ENCODE data around the gene DNM2. TPM values are rescaled to one million over a fixed set of nuclear protein-coding genes. Genes with fewer than 3 reads are reported as not detected.

The DNM2 gene
- total RNA-seq, 1 donor from 2014 or later: 129 TPM

- H3K27ac Mint-ChIP-seq (ENCODE audit: unreplicated experiment): peak overlapping the region; percentile 55
Measured at GRCh38 chr19:10758978-10759377, 41.1 kb downstream of the DNM2 start.

GRCh38 chr19:10760273-10760944, 42.5 kb downstream of the DNM2 start:
- H3K9ac ChIP-seq (ENCODE audit: low read length): no peak overlapping the region
- Mint-ChIP-seq H3K27ac (ENCODE audit: unreplicated experiment) (peak overlapping the region; percentile 69), H3K4me3 (ENCODE audit: unreplicated experiment) (peak overlapping the region; percentile 30), H3K4me1 (ENCODE audit: low read depth, unreplicated experiment) (peaks cover 6% of the 10 kb centered on the region), H3K36me3 (ENCODE audit: low read depth, unreplicated experiment) (peaks cover 29% of the 10 kb centered on the region), H3K9me3 (ENCODE audit: unreplicated experiment) (peaks cover 3% of the 10 kb centered on the region), H3K27me3 (ENCODE audit: low read depth, unreplicated experiment) (no peaks in the 10 kb centered on the region)
- DNase-seq (ENCODE audit: low read depth): peak; percentile 47
- H3K4me1 ChIP-seq (ENCODE audit: insufficient read depth, low read length): peaks cover 6% of the 10 kb centered on the region
- H3K4me2 ChIP-seq (ENCODE audit: low read length): peak overlapping the region; percentile 48
- no peak for FAIRE-seq
- H3K9me3 ChIP-seq (ENCODE audit: insufficient read depth, low read depth, low read length): no peaks in the 10 kb centered on the region
- TF ChIP-seq CTCF (IDR thresholded peaks at IDR 0.05; ENCODE audit: insufficient read depth, low read depth, low read length) (no peak), EZH2 (IDR thresholded peaks at IDR 0.05; ENCODE audit: insufficient read depth, low read length) (no peak)
- H4K20me1 ChIP-seq (ENCODE audit: insufficient read depth, low read length): peaks cover 79% of the 10 kb centered on the region
- H3K79me2 ChIP-seq (ENCODE audit: insufficient read depth, low read length): peaks cover 53% of the 10 kb centered on the region
- H2AFZ ChIP-seq (ENCODE audit: low read depth, low read length): no peak overlapping the region
- H3K36me3 ChIP-seq (ENCODE audit: insufficient read depth, low read length): peaks cover 4% of the 10 kb centered on the region
- H3K4me3 ChIP-seq (ENCODE audit: insufficient read depth, low read depth, low read length): no peak overlapping the region
- peak overlapping the region; percentile 2 for H3K27ac ChIP-seq (ENCODE audit: low read depth, low read length)
- no peaks in the 10 kb centered on the region for H3K27me3 ChIP-seq (ENCODE audit: insufficient read depth, low read length)

More at GRCh38 chr19:10758978-10759377, 41.1 kb downstream of the DNM2 start:
- H3K9ac ChIP-seq (ENCODE audit: low read length): no peak overlapping the region
- H3K27me3 ChIP-seq (ENCODE audit: insufficient read depth, low read length): no peaks in the 10 kb centered on the region
- Mint-ChIP-seq H3K27me3 (ENCODE audit: low read depth, unreplicated experiment) (no peaks in the 10 kb centered on the region), H3K36me3 (ENCODE audit: low read depth, unreplicated experiment) (peaks cover 28% of the 10 kb centered on the region), H3K4me3 (ENCODE audit: unreplicated experiment) (no peak overlapping the region), H3K4me1 (ENCODE audit: low read depth, unreplicated experiment) (peaks cover 7% of the 10 kb centered on the region), H3K9me3 (ENCODE audit: unreplicated experiment) (peaks cover 3% of the 10 kb centered on the region)
- DNase-seq (ENCODE audit: low read depth) (no peak), FAIRE-seq (no peak)
- H2AFZ ChIP-seq (ENCODE audit: low read depth, low read length): no peak overlapping the region
- peaks cover 4% of the 10 kb centered on the region for H3K36me3 ChIP-seq (ENCODE audit: insufficient read depth, low read length)
- H3K9me3 ChIP-seq (ENCODE audit: insufficient read depth, low read depth, low read length): no peaks in the 10 kb centered on the region
- peaks cover 80% of the 10 kb centered on the region for H4K20me1 ChIP-seq (ENCODE audit: insufficient read depth, low read length)
- H3K4me1 ChIP-seq (ENCODE audit: insufficient read depth, low read length): peaks cover 6% of the 10 kb centered on the region
- TF ChIP-seq EZH2 (IDR thresholded peaks at IDR 0.05; ENCODE audit: insufficient read depth, low read length): no peak
- TF ChIP-seq CTCF (IDR thresholded peaks at IDR 0.05; ENCODE audit: insufficient read depth, low read depth, low read length): no peak
- H3K79me2 ChIP-seq (ENCODE audit: insufficient read depth, low read length): peaks cover 57% of the 10 kb centered on the region
- no peak overlapping the region for H3K4me2 ChIP-seq (ENCODE audit: low read length)
- no peak overlapping the region for H3K27ac ChIP-seq (ENCODE audit: low read depth, low read length)
- no peak overlapping the region for H3K4me3 ChIP-seq (ENCODE audit: insufficient read depth, low read depth, low read length)

Data from astrocyte (in vitro differentiated cells and primary cell).